Natural killer cell treated with Interleukin-12 subunit alpha and Interleukin-12 subunit beta and Interleukin-15 and Interleukin-18, amount 100 ng/mL, for 72 hours (primary cell): ENCODE data around the gene MANSC4. TPM values are rescaled to one million over a fixed set of nuclear protein-coding genes. Genes with fewer than 3 reads are reported as not detected.

Source experiments
- ATAC-seq, 2 donors: fragments of 150-1000 bp; cut with Tn5 transposase in 1 of 2; sonication (Bioruptor Pico), chemical (Tn5 transposase) in 1 of 2; 2 replicates each; pipeline ENCODE4 v1.10.0; 2021
- DNase-seq: peaks from one replicate; pipeline ENCODE4 v3.0.0; 2022; ENCODE audit warnings: low spot score
- H3K27ac Mint-ChIP-seq, 2 donors: 1 replicate in 1 of 2; 2 replicates in 1 of 2; pipeline ENCODE4 v1.8.0; 2022; ENCODE audit warnings: mixed read lengths in 2 of 2, mild to moderate bottlenecking in 1 of 2, moderate library complexity in 1 of 2
- H3K27me3 Mint-ChIP-seq, 2 donors: 1 replicate in 1 of 2; 2 replicates in 1 of 2; pipeline ENCODE4 v1.8.0; 2022; ENCODE audit warnings: mixed read lengths in 2 of 2
- H3K36me3 Mint-ChIP-seq: one replicate; pipeline ENCODE4 v1.8.0; 2022; ENCODE audit warnings: mixed read lengths
- H3K4me1 Mint-ChIP-seq, 2 donors: 1 replicate in 1 of 2; 2 replicates in 1 of 2; pipeline ENCODE4 v1.8.0; 2022; ENCODE audit warnings: low read depth in 2 of 2, mixed read lengths in 2 of 2, mild to moderate bottlenecking in 1 of 2
- H3K4me3 Mint-ChIP-seq: one replicate; pipeline ENCODE4 v1.8.0; 2022; ENCODE audit warnings: mixed read lengths
- H3K9me3 Mint-ChIP-seq: 2 replicates; pipeline ENCODE4 v1.8.0; 2022; ENCODE audit warnings: mixed read lengths
- total RNA-seq, 2 donors: library from RNA; stranded (reverse); gene quantifications; one replicate each; pipeline ENCODE4 v1.2.3, GENCODE V29; 2022

MANSC4 gene
- total RNA-seq, 2 donors from 2014 or later: not detected

GRCh38 chr12:27812502-27812901 is 32.5 kb upstream of the MANSC4 start:
- no peaks in the 10 kb centered on the region for H3K9me3 Mint-ChIP-seq
- H3K36me3 Mint-ChIP-seq: no peaks in the 10 kb centered on the region
- no peak for DNase-seq
- no peak for ATAC-seq
- peaks cover 8 to 49% of the 10 kb centered on the region in 2 donors for H3K27me3 Mint-ChIP-seq
- no peak overlapping the region for H3K4me3 Mint-ChIP-seq
- H3K4me1 Mint-ChIP-seq: no peaks in the 10 kb centered on the region
- H3K27ac Mint-ChIP-seq: no peak overlapping the region

GRCh38 chr12:27810756-27811155 is 30.7 kb upstream of the MANSC4 start:
- no peak overlapping the region for H3K27ac Mint-ChIP-seq
- H3K4me1 Mint-ChIP-seq: peaks cover 6 to 9% of the 10 kb centered on the region in 2 donors
- H3K27me3 Mint-ChIP-seq: peaks cover 9 to 56% of the 10 kb centered on the region in 2 donors
- DNase-seq (no peak), ATAC-seq (no peak)
- no peak overlapping the region for H3K4me3 Mint-ChIP-seq
- H3K9me3 Mint-ChIP-seq: no peaks in the 10 kb centered on the region
- no peaks in the 10 kb centered on the region for H3K36me3 Mint-ChIP-seq

GRCh38 chr12:27808841-27809240 is 28.8 kb upstream of the MANSC4 start:
- no peak for DNase-seq
- H3K27ac Mint-ChIP-seq: no peak overlapping the region
- ATAC-seq: no peak
- peaks cover 6 to 9% of the 10 kb centered on the region in 2 donors for H3K4me1 Mint-ChIP-seq
- peaks cover 6 to 42% of the 10 kb centered on the region in 2 donors for H3K27me3 Mint-ChIP-seq
- no peaks in the 10 kb centered on the region for H3K9me3 Mint-ChIP-seq
- H3K4me3 Mint-ChIP-seq: no peak overlapping the region
- no peaks in the 10 kb centered on the region for H3K36me3 Mint-ChIP-seq

GRCh38 chr12:27807063-27807703 is 27.1 kb upstream of the MANSC4 start:
- Mint-ChIP-seq H3K9me3 (no peaks in the 10 kb centered on the region), H3K27me3 (peaks cover 6 to 35% of the 10 kb centered on the region in 2 donors), H3K27ac (peak overlapping the region in 1 of 2 donors; percentile 20), H3K4me3 (no peak overlapping the region), H3K4me1 (peaks cover 9 to 11% of the 10 kb centered on the region in 2 donors), H3K36me3 (no peaks in the 10 kb centered on the region)
- no peak for DNase-seq
- no peak for ATAC-seq

GRCh38 chr12:27806259-27806658 is 26.2 kb upstream of the MANSC4 start:
- H3K4me3 Mint-ChIP-seq: no peak overlapping the region
- no peaks in the 10 kb centered on the region for H3K9me3 Mint-ChIP-seq
- H3K4me1 Mint-ChIP-seq: peaks cover 9 to 15% of the 10 kb centered on the region in 2 donors
- no peaks in the 10 kb centered on the region for H3K36me3 Mint-ChIP-seq
- DNase-seq: no peak
- H3K27ac Mint-ChIP-seq: no peak overlapping the region
- no peak for ATAC-seq
- peaks cover 6 to 28% of the 10 kb centered on the region in 2 donors for H3K27me3 Mint-ChIP-seq

GRCh38 chr12:27805238-27805637 is 25.2 kb upstream of the MANSC4 start:
- H3K4me1 Mint-ChIP-seq: peaks cover 12 to 15% of the 10 kb centered on the region in 2 donors
- no peak overlapping the region for H3K27ac Mint-ChIP-seq
- H3K36me3 Mint-ChIP-seq: no peaks in the 10 kb centered on the region
- no peak overlapping the region for H3K4me3 Mint-ChIP-seq
- no peak for DNase-seq
- no peak for ATAC-seq
- peaks cover 6 to 20% of the 10 kb centered on the region in 2 donors for H3K27me3 Mint-ChIP-seq
- no peaks in the 10 kb centered on the region for H3K9me3 Mint-ChIP-seq

GRCh38 chr12:27802936-27803335 is 22.9 kb upstream of the MANSC4 start:
- peaks cover 12 to 15% of the 10 kb centered on the region in 2 donors for H3K4me1 Mint-ChIP-seq
- H3K27ac Mint-ChIP-seq: no peak overlapping the region
- H3K9me3 Mint-ChIP-seq: no peaks in the 10 kb centered on the region
- DNase-seq: no peak
- no peaks in the 10 kb centered on the region for H3K36me3 Mint-ChIP-seq
- no peak overlapping the region for H3K4me3 Mint-ChIP-seq
- ATAC-seq: no peak
- peaks cover 6 to 17% of the 10 kb centered on the region in 2 donors for H3K27me3 Mint-ChIP-seq

GRCh38 chr12:27802511-27802910 is 22.5 kb upstream of the MANSC4 start:
- Mint-ChIP-seq H3K4me1 (peaks cover 12 to 15% of the 10 kb centered on the region in 2 donors), H3K4me3 (no peak overlapping the region)
- peak in 1 of 2 donors; percentile 58 for ATAC-seq

GRCh38 chr12:27801630-27802029 is 21.6 kb upstream of the MANSC4 start:
- no peak for ATAC-seq
- no peak overlapping the region for H3K4me3 Mint-ChIP-seq
- no peak for DNase-seq
- H3K27ac Mint-ChIP-seq: no peak overlapping the region
- H3K4me1 Mint-ChIP-seq: peaks cover 7 to 9% of the 10 kb centered on the region in 2 donors
- H3K27me3 Mint-ChIP-seq: peaks cover 3 to 6% of the 10 kb centered on the region in 2 donors
- H3K9me3 Mint-ChIP-seq: no peaks in the 10 kb centered on the region
- no peaks in the 10 kb centered on the region for H3K36me3 Mint-ChIP-seq

More at GRCh38 chr12:27802511-27802910, 22.5 kb upstream of the MANSC4 start:
- Mint-ChIP-seq H3K27ac (no peak overlapping the region), H3K36me3 (no peaks in the 10 kb centered on the region), H3K27me3 (peaks cover 3 to 12% of the 10 kb centered on the region in 2 donors), H3K9me3 (no peaks in the 10 kb centered on the region)
- no peak for DNase-seq

GRCh38 chr12:27800819-27801218 is 20.8 kb upstream of the MANSC4 start:
- ATAC-seq (no peak), DNase-seq (no peak)
- Mint-ChIP-seq H3K36me3 (no peaks in the 10 kb centered on the region), H3K9me3 (no peaks in the 10 kb centered on the region), H3K4me3 (no peak overlapping the region), H3K27me3 (peaks cover 0 to under 1% of the 10 kb centered on the region in 2 donors), H3K27ac (no peak overlapping the region), H3K4me1 (peaks cover 4 to 9% of the 10 kb centered on the region in 2 donors)

- no peak overlapping the region for H3K27ac Mint-ChIP-seq
- H3K27me3 Mint-ChIP-seq: no peaks in the 10 kb centered on the region
- DNase-seq (no peak), ATAC-seq (no peak)
- H3K9me3 Mint-ChIP-seq: no peaks in the 10 kb centered on the region
- H3K36me3 Mint-ChIP-seq: peaks cover 4% of the 10 kb centered on the region
- peaks cover 3 to 12% of the 10 kb centered on the region in 2 donors for H3K4me1 Mint-ChIP-seq
- no peak overlapping the region for H3K4me3 Mint-ChIP-seq
These were observed 17.4 kb upstream of the MANSC4 start for GRCh38 chr12:27797301-27798025.

GRCh38 chr12:27796128-27796527 is 16.1 kb upstream of the MANSC4 start:
- no peak overlapping the region for H3K4me3 Mint-ChIP-seq
- no peaks in the 10 kb centered on the region for H3K9me3 Mint-ChIP-seq
- DNase-seq (no peak), ATAC-seq (no peak)
- peaks cover 14% of the 10 kb centered on the region for H3K36me3 Mint-ChIP-seq
- H3K4me1 Mint-ChIP-seq: peaks cover 3 to 5% of the 10 kb centered on the region in 2 donors
- H3K27me3 Mint-ChIP-seq: no peaks in the 10 kb centered on the region
- H3K27ac Mint-ChIP-seq: no peak overlapping the region

- Mint-ChIP-seq H3K27ac (no peak overlapping the region), H3K9me3 (no peaks in the 10 kb centered on the region), H3K4me3 (no peak overlapping the region), H3K4me1 (peaks cover 0 to 5% of the 10 kb centered on the region in 2 donors), H3K36me3 (peaks cover 14% of the 10 kb centered on the region), H3K27me3 (no peaks in the 10 kb centered on the region)
- ATAC-seq: no peak
- DNase-seq: no peak
These were observed 15.0 kb upstream of the MANSC4 start for GRCh38 chr12:27794818-27795584.

- ATAC-seq (no peak), DNase-seq (no peak)
- H3K27me3 Mint-ChIP-seq: no peaks in the 10 kb centered on the region
- H3K4me1 Mint-ChIP-seq: peaks cover 20 to 27% of the 10 kb centered on the region in 2 donors
- no peak overlapping the region for H3K4me3 Mint-ChIP-seq
- H3K27ac Mint-ChIP-seq: no peak overlapping the region
- H3K9me3 Mint-ChIP-seq: no peaks in the 10 kb centered on the region
- peaks cover 13% of the 10 kb centered on the region for H3K36me3 Mint-ChIP-seq
These were observed 10.1 kb upstream of the MANSC4 start for GRCh38 chr12:27790179-27790578.
